ENCODE data around the gene ITGA5. TPM values are rescaled to one million over a fixed set of nuclear protein-coding genes. Genes with fewer than 3 reads are reported as not detected.

Gene ITGA5
- total RNA-seq, 1 donor from 2014 or later, result 32.2 TPM

- no peak for DNase-seq (ENCODE audit: low spot score, unreplicated experiment)
- Mint-ChIP-seq H3K9me3 (ENCODE audit: low read depth) (no peaks in the 10 kb centered on the region), H3K36me3 (ENCODE audit: insufficient read depth) (no peaks in the 10 kb centered on the region), H3K4me1 (ENCODE audit: low read depth) (no peaks in the 10 kb centered on the region), H3K27ac (no peak overlapping the region), H3K4me3 (ENCODE audit: low read depth) (no peak overlapping the region), H3K27me3 (peaks cover 22% of the 10 kb centered on the region)
- no peak for TF ChIP-seq CTCF (IDR thresholded peaks at IDR 0.05; ENCODE audit: unreplicated experiment)
These were observed 40.3 kb upstream of the ITGA5 start for GRCh38 chr12:54459355-54459754.

GRCh38 chr12:54455760-54456469 is 36.8 kb upstream of the ITGA5 start:
- H3K9me3 Mint-ChIP-seq (ENCODE audit: low read depth), result no peaks in the 10 kb centered on the region
- no peak overlapping the region for H3K27ac Mint-ChIP-seq
- TF ChIP-seq CTCF (IDR thresholded peaks at IDR 0.05; ENCODE audit: unreplicated experiment), result no peak
- no peaks in the 10 kb centered on the region for H3K36me3 Mint-ChIP-seq (ENCODE audit: insufficient read depth)
- DNase-seq (ENCODE audit: low spot score, unreplicated experiment), result no peak
- H3K27me3 Mint-ChIP-seq, result peaks cover 3% of the 10 kb centered on the region
- H3K4me1 Mint-ChIP-seq (ENCODE audit: low read depth), result no peaks in the 10 kb centered on the region
- no peak overlapping the region for H3K4me3 Mint-ChIP-seq (ENCODE audit: low read depth)

GRCh38 chr12:54452628-54453027 is 33.6 kb upstream of the ITGA5 start:
- Mint-ChIP-seq H3K27me3 (peaks cover 7% of the 10 kb centered on the region), H3K4me3 (ENCODE audit: low read depth) (no peak overlapping the region), H3K36me3 (ENCODE audit: insufficient read depth) (no peaks in the 10 kb centered on the region), H3K9me3 (ENCODE audit: low read depth) (no peaks in the 10 kb centered on the region), H3K4me1 (ENCODE audit: low read depth) (no peaks in the 10 kb centered on the region), H3K27ac (no peak overlapping the region)
- DNase-seq (ENCODE audit: low spot score, unreplicated experiment), result no peak
- no peak for TF ChIP-seq CTCF (IDR thresholded peaks at IDR 0.05; ENCODE audit: unreplicated experiment)

- H3K4me3 Mint-ChIP-seq (ENCODE audit: low read depth), result no peak overlapping the region
- no peaks in the 10 kb centered on the region for H3K9me3 Mint-ChIP-seq (ENCODE audit: low read depth)
- H3K27ac Mint-ChIP-seq, result no peak overlapping the region
- TF ChIP-seq CTCF (IDR thresholded peaks at IDR 0.05; ENCODE audit: unreplicated experiment), result no peak
- no peak for DNase-seq (ENCODE audit: low spot score, unreplicated experiment)
- peaks cover 2% of the 10 kb centered on the region for H3K4me1 Mint-ChIP-seq (ENCODE audit: low read depth)
- H3K36me3 Mint-ChIP-seq (ENCODE audit: insufficient read depth), result no peaks in the 10 kb centered on the region
- H3K27me3 Mint-ChIP-seq, result peaks cover 20% of the 10 kb centered on the region
These were observed 29.3 kb upstream of the ITGA5 start for GRCh38 chr12:54448344-54448743.

GRCh38 chr12:54447917-54448316 is 28.9 kb upstream of the ITGA5 start:
- Mint-ChIP-seq H3K27me3 (peaks cover 20% of the 10 kb centered on the region), H3K4me1 (ENCODE audit: low read depth) (peaks cover 2% of the 10 kb centered on the region)

More at GRCh38 chr12:54447917-54448316, 28.9 kb upstream of the ITGA5 start:
- Mint-ChIP-seq H3K36me3 (ENCODE audit: insufficient read depth) (no peaks in the 10 kb centered on the region), H3K4me3 (ENCODE audit: low read depth) (no peak overlapping the region), H3K9me3 (ENCODE audit: low read depth) (no peaks in the 10 kb centered on the region), H3K27ac (no peak overlapping the region)
- no peak for TF ChIP-seq CTCF (IDR thresholded peaks at IDR 0.05; ENCODE audit: unreplicated experiment)
- DNase-seq (ENCODE audit: low spot score, unreplicated experiment), result no peak

Measured in progenitor cell of endocrine pancreas (in vitro differentiated cells).